Heart left ventricle (tissue), 16 donors: ENCODE results near the gene P3H3. TPM values are rescaled to one million over a fixed set of nuclear protein-coding genes. Genes with fewer than 3 reads are reported as not detected.
"Not testable (repeated sequence)": the region's sequence is repeated elsewhere in the genome, so short reads cannot be mapped to it uniquely, and the experiment has no call there.

Experiments
- ATAC-seq, 4 donors: fragments of 200-7000 bp; cut with Tn5 transposase; one replicate each; pipeline ENCODE4 v1.9.1; 2020 to 2022; ENCODE audit warnings: moderate library complexity in 4 of 4, mild to moderate bottlenecking in 3 of 4, moderate number of reproducible peaks in 1 of 4
- DNase-seq, 5 donors: peaks; one replicate each; pipeline ENCODE4 v3.0.0-alpha.2; 2020
- H3K27ac ChIP-seq, 12 donors: fragments of 200-600 bp; sonication (generic) in 4 of 12; one replicate each; pipeline versions ENCODE4 v1.5.0 to v1.8.0; 2016 to 2022; ENCODE audit warnings: mild to moderate bottlenecking in 2 of 12
- H3K27me3 ChIP-seq, 9 donors: fragments of 200-600 bp; sonication (generic) in 2 of 9; one replicate each; pipeline versions ENCODE4 v1.5.1 to v1.8.0; 2016 to 2022; ENCODE audit warnings: mild to moderate bottlenecking in 3 of 9
- H3K36me3 ChIP-seq, 9 donors: fragments of 200-600 bp; sonication (generic) in 2 of 9; one replicate each; pipeline versions ENCODE4 v1.5.0 to v1.8.0; 2018 to 2022; ENCODE audit warnings: mild to moderate bottlenecking in 2 of 9
- H3K4me1 ChIP-seq, 12 donors: fragments of 200-600 bp; sonication (generic) in 4 of 12; one replicate each; pipeline versions ENCODE4 v1.5.0 to v1.8.0; 2016 to 2022; ENCODE audit warnings: mild to moderate bottlenecking in 3 of 12
- H3K4me3 ChIP-seq, 12 donors: fragments of 200-600 bp; sonication (generic) in 4 of 12; one replicate each; pipeline versions ENCODE4 v1.5.0 to v1.8.0; 2017 to 2022; ENCODE audit warnings: mild to moderate bottlenecking in 9 of 12, moderate library complexity in 4 of 12
- H3K9me3 ChIP-seq, 12 donors: fragments of 200-600 bp; sonication (generic) in 4 of 12; one replicate each; pipeline versions ENCODE4 v1.5.0 to v1.8.0; 2016 to 2022; ENCODE audit warnings: mild to moderate bottlenecking in 1 of 12
- CTCF ChIP-seq, 12 donors: fragments of 200-600 bp; sonication (generic) in 4 of 12; IDR thresholded peaks; one replicate each; pipeline versions ENCODE4 v1.5.0 to v1.8.0; 2018 to 2022; ENCODE audit warnings: antibody characterized with exemption in 12 of 12, mild to moderate bottlenecking in 5 of 12
- POLR2A ChIP-seq, 2 donors: fragments of 450-650 bp; IDR thresholded peaks; one replicate each; pipeline ENCODE4 v1.6.1; 2017; ENCODE audit warnings: antibody characterized with exemption in 2 of 2, mild to moderate bottlenecking in 2 of 2, moderate library complexity in 2 of 2
- WGBS, 4 donors: extraction: QIAGEN DNeasy Blood & Tissue Kit in 2 of 4; methylation state at CpG; one replicate each; pipeline versions ENCODE4 v1.1.5 to v1.1.7; 2013 to 2018; 5-methylcytosine and 5-hydroxymethylcytosine counted together
- intact Hi-C, 10 donors: fragments of 100-400 bp; cut with DNase I; formaldehyde crosslinking; loops; one replicate each; pipeline versions ENCODE4 v1.11.1 to v1.14.2; 2022
- polyA plus RNA-seq, 2 donors: library from polyadenylated mRNA; stranded (reverse); fragments of 200-250 nt; gene quantifications; one replicate each; pipeline ENCODE4 v1.2.3, GENCODE V29; 2013
- total RNA-seq, 9 donors: library from RNA; depleted of rRNA in 2 of 9; stranded (reverse); fragments of >200 nt in 2 of 9; fragmentation: NEBNext Ultra II Directional in 3 of 9; extraction: Animal tissue kit (Norgen Biotek cat#: 25700) in 3 of 9; gene quantifications; one replicate each; pipeline versions ENCODE4 v1.1.0 to v1.2.4, GENCODE V29; 2016 to 2023
- donor health status: ischemic (EF 13 %, LVEDD 7.1; RV severe dilation, severe dysfunction).
- donor health status: healthy with polysubstance abuse.
- donor health status: DM: no; HTN: yes; CAD: no.
- donor health status: DM: no; HTN: no; CAD: no.
- donor health status: ischemic (EF 25% LVEDD 6.9; RV normal size, moderate dysfunction).
- donor health status: ischemic (EF 25% LVEDD 5.7; RV mildly dilated, moderate dysfunction).
- donor health status: healthy.
- donor health status: DM: yes; HTN: yes; CAD: no.
- donor health status: ischemic (EF 35%, LVEDD 5.7; RV mildly dilated, moderate dysfunction).
- donor health status: nonischemic (EF 11% LVEDD 7.7; RV severe dilation, severe dysfunction).
- donor health status: DM: yes; HTN: yes; CAD: no.
- donor health status: PGD.
- donor health status: ischemic (EF 29% LVEDD 5.4; RV normal size, mild dysfunction).
- donor health status: nonischemic (EF 23%, LVEDD 6.1; RV moderate dilation, normal function).

The P3H3 gene
- total and polyA plus RNA-seq, 11 donors, result 4.2 to 29.9 (median 16.6) TPM

DNA sequence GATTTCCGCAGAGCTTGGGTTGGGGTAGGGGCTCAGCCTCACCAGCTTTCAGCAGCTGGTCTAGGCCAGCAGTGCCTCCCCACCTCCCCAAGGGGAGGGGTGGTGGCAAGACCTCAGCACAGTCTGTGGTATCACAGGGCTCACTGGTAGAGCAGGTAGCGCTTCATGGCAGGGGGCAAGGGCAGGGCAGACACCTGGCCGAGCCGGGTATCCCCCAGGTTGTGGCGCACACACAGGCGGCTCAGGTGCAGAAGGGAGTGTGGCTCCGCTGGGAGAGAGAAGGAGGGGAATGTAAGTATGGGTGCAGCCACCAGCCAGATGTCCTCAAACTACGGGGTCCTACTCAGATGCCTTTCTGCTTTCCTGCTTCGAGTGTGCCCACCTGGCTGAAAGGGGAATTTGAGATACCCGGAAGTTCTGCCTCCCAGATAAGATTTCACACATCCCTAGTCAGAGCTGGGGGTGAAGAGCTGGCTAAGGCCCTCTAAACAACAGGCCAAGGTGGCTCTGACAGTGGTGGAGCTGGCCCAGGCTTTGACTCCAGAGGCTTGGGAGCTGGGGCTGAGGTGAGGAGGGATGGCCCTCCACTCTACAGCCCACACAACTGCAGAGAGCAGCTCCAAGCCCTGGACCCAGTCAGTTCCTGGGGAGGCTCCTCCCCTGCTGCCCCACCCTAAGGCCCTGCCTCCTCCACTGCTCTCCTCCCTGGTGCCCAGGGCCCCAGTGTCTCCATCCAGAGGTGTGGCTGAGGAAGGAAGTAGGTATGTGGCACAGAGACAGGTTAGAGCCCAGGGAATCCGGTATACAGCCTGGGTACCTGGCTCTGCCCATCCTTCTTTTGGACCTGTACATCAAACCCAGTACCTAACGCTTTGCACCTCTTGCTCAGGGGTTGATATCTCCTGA, 43.1 kb downstream of the P3H3 start:
- peaks cover 0 to 39% (median 26%) of the 10 kb centered on the region in 9 donors for H3K36me3 ChIP-seq
- peak in 1 of 5 donors; percentile 35 for DNase-seq
- no peaks in the 10 kb centered on the region for H3K27me3 ChIP-seq
- TF ChIP-seq POLR2A (IDR thresholded peaks at IDR 0.05) (no peak), CTCF (IDR thresholded peaks at IDR 0.05) (no peak)
- 62 to 91% (median 77%) methylated on average over 11 to 12 of the region's 12 CpGs for WGBS, 4 donors
- no peak for ATAC-seq
- intact Hi-C loops, result loop anchor here in 3 of 10 donors (5.0 to 10.0 kb wide), 4 partner anchors 56 to 96 kb away; partner anchors contain the start of gene ATN1 (in 1 of the 3)
- peak overlapping the region in 8 of 12 donors; percentile 16 to 91 (median 84) for H3K27ac ChIP-seq
- no peaks in the 10 kb centered on the region for H3K9me3 ChIP-seq
- peaks cover 15 to 60% (median 47%) of the 10 kb centered on the region in 12 donors for H3K4me1 ChIP-seq
- peak overlapping the region in 10 of 12 donors; percentile 49 to 93 (median 77) for H3K4me3 ChIP-seq

DNA sequence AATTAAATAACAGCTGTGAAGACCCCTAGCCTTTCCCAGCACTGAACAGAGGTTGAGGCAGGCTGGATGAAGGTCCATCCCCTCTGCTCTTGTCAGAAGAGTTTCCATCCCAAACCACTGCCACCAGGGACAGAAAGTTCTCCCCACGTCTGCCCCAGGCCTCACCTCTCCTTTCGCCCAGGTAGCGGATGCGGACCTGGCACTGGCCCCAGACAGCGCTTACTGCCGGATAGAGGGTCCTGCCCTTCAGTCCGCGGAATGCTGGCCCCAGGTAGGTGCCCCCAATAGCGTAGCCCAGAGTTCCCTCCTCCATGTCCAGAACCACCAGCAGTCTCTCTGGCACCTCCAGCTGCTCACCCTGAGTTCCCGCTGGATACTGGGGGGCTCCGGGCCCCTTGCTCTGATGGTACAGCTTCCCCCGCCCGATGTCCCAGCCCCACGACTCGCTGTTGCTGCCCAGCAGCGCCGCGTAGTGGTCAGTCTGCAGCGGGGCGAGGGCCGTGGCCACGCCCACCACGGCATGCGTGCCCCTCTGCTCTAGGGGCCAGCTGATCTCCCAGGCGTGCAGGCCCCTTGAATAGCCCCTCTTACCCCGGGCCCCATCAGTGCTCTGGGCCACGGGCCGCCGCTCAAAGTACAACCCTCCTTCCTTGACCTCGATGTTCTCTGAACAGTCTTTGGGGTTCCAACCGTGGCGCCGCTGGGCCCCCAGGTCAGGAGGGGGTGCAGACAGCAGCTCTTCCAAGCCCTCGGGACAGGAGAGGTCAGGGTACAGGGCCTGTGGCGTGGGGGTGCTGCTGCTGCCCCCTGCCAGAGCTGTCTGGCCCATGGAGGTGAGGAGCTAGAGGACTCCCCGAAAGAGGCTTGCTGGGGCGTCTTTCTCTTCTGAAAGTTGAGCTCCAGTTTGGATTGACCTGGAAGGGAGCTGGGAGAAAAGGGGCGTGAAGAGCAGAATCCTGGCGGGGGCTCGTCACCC, 44.2 kb downstream of the P3H3 start:
- ATAC-seq (peak; percentile 48 to 82 (median 67)), DNase-seq (peak; percentile 83 to 93 (median 88))
- peak overlapping the region in 11 of 12 donors; percentile 78 to 91 (median 84) for H3K27ac ChIP-seq
- no peaks in the 10 kb centered on the region for H3K9me3 ChIP-seq
- H3K4me3 ChIP-seq, result peak overlapping the region; percentile 49 to 93 (median 74)
- peaks cover 15 to 53% (median 40%) of the 10 kb centered on the region in 12 donors for H3K4me1 ChIP-seq
- H3K36me3 ChIP-seq, result peaks cover 0 to 41% (median 26%) of the 10 kb centered on the region in 9 donors
- H3K27me3 ChIP-seq, result no peaks in the 10 kb centered on the region
- peak; percentile 91 to 100 (median 97) for TF ChIP-seq CTCF (IDR thresholded peaks at IDR 0.05)
- no peak for TF ChIP-seq POLR2A (IDR thresholded peaks at IDR 0.05)
- WGBS, 4 donors, result 0 to 2% (median 1%) methylated on average over 11 to 40 of the region's 40 CpGs
- intact Hi-C loops, result loop anchor here in 5 of 10 donors (1.0 to 10.0 kb wide), 7 partner anchors 18 to 95 kb away; partner anchors contain the start of gene ATN1 (in 1 of the 5)

GRCh38 chr12:6873094-6874014, 45.1 kb downstream of the P3H3 start, which contains the start of gene SPSB2:
SPSB2 (minus strand) TSS chr12:6873303; CDS start chr12:6872901, 402 bp downstream.
- DNase-seq (peak; percentile 98 to 99 (median 98)), ATAC-seq (peak; percentile 87 to 94 (median 92))
- Histone ChIP-seq H3K4me3 (peak within 1 kb of the TSS; percentile 49 to 93 (median 74)), H3K4me1 (peaks cover 15 to 50% (median 38%) of the 10 kb centered on the region in 12 donors), H3K36me3 (peaks cover 0 to 41% (median 26%) of the 10 kb centered on the region in 9 donors), H3K27ac (peak within 1 kb of the TSS in 11 of 12 donors; percentile 78 to 91 (median 84)), H3K9me3 (no peaks in the 10 kb centered on the region), H3K27me3 (no peaks in the 10 kb centered on the region)
- WGBS, 4 donors, result 1 to 4% (median 2%) methylated on average over 5 to 66 of the region's 66 CpGs
- intact Hi-C loops, result loop anchor here in 5 of 10 donors (1.0 to 10.0 kb wide), 7 partner anchors 17 to 94 kb away; partner anchors contain the start of gene ATN1 (in 1 of the 5)
- peak in 1 of 12 donors; percentile 20 for TF ChIP-seq CTCF (IDR thresholded peaks at IDR 0.05)
- TF ChIP-seq POLR2A (IDR thresholded peaks at IDR 0.05), result peak; percentile 18 to 72

DNA sequence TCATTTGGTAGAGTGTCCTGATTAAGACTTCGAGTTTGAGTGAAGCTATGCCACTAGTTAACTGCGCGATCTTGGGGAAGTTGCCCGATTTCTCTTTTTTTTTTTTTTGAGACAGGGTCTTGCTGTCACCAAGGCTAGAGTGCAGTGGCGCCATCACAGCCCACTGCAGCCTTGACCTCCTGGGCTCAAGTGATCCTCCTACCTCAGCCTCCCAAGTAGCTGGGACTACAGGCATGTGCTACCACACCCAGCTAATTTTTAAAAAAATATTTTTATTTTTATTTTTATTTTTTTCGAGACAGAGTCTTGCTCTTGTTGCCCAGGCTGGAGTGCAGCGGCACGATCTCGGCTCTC, 45.8 kb downstream of the P3H3 start:
- H3K4me3 ChIP-seq, result peak overlapping the region in 10 of 12 donors; percentile 57 to 93 (median 77)
- not testable (repeated sequence) for ATAC-seq, DNase-seq, H3K9me3 ChIP-seq, H3K27me3 ChIP-seq
- intact Hi-C loops, result loop anchor here in 3 of 10 donors (5.0 to 10.0 kb wide), 4 partner anchors 53 to 93 kb away; partner anchors contain the start of gene ATN1 (in 1 of the 3)
- H3K4me1 ChIP-seq, result peaks cover 8 to 44% (median 32%) of the 10 kb centered on the region in 12 donors
- peak overlapping the region in 11 of 12 donors; percentile 78 to 91 (median 84) for H3K27ac ChIP-seq
- 57 to 67% (median 62%) methylated on average over 9 of the region's 9 CpGs for WGBS, 4 donors
- peaks cover 0 to 38% (median 24%) of the 10 kb centered on the region in 9 donors for H3K36me3 ChIP-seq

DNA sequence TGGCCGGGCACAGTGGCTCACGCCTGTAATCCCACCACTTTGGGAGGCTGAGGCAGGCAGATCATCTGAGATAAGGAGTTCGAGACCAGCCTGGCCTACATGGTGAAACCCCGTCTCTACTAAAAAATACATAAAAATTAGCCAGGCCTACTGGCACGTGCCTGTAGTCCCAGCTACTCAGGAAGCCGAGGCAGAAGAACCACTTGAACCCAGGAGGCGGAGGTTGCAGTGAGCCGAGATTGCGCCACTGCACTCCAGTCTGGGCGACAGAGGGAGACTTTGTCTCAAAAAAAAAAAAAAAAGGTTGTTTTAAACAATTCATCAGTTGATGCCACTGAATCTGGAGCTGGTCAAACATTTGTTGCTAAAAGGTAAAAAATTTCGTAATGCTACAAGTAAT, 51.6 kb downstream of the P3H3 start:
- not testable (repeated sequence) for H3K27ac ChIP-seq, DNase-seq, H3K4me1 ChIP-seq, H3K4me3 ChIP-seq, H3K9me3 ChIP-seq, ATAC-seq, H3K27me3 ChIP-seq
- intact Hi-C loops, result loop anchor here in 1 of 10 donors (10.0 kb wide), 1 partner anchor 85 kb away; no protein-coding TSS in a partner anchor
- peaks cover 0 to 27% (median 12%) of the 10 kb centered on the region in 9 donors for H3K36me3 ChIP-seq
- 91 to 95% (median 92%) methylated on average over 11 of the region's 11 CpGs for WGBS, 4 donors
